Mucosa of descending colon (tissue), 3 donors: ENCODE data around the gene NPDC1. TPM values are rescaled to one million over a fixed set of nuclear protein-coding genes. Genes with fewer than 3 reads are reported as not detected.

ENCODE experiments used
- ATAC-seq: fragments of 200-7000 bp; cut with Tn5 transposase; one replicate; pipeline ENCODE4 v1.9.1; 2020; ENCODE audit warnings: mild to moderate bottlenecking, moderate library complexity
- DNase-seq, 3 donors: peaks; one replicate each; pipeline ENCODE4 v3.0.0-alpha.2; 2020
- H3K36me3 ChIP-seq: fragments of 200-600 bp; one replicate; pipeline ENCODE4 v1.8.0; 2021; ENCODE audit warnings: low read depth, mild to moderate bottlenecking
- H3K4me1 ChIP-seq: fragments of 200-600 bp; one replicate; pipeline ENCODE4 v1.8.0; 2021; ENCODE audit warnings: low read depth, mild to moderate bottlenecking
- H3K4me3 ChIP-seq: fragments of 200-600 bp; one replicate; pipeline ENCODE4 v1.8.0; 2021; ENCODE audit warnings: mild to moderate bottlenecking
- H3K9me3 ChIP-seq: fragments of 200-600 bp; one replicate; pipeline ENCODE4 v1.8.0; 2021; ENCODE audit warnings: mild to moderate bottlenecking
- CTCF ChIP-seq: fragments of 200-600 bp; IDR thresholded peaks from one replicate; pipeline ENCODE4 v1.8.0; 2022; ENCODE audit warnings: antibody characterized with exemption, mild to moderate bottlenecking
- intact Hi-C, 2 donors: fragments of 100-400 bp; cut with DNase I in 1 of 2; cut with micrococcal nuclease in 1 of 2; formaldehyde crosslinking; loops; one replicate each; pipeline versions ENCODE4 v1.11.0 to v1.11.1; 2022; cut with DNase I, micrococcal nuclease
- total RNA-seq, 3 donors: library from RNA; stranded (reverse); fragmentation: NEBNext Ultra II Directional in 2 of 3; extraction: Animal tissue kit (Norgen Biotek cat#: 25700) in 2 of 3; gene quantifications; one replicate each; pipeline versions ENCODE4 v1.2.1 to v1.2.4, GENCODE V29; 2021 to 2023
- donor health status: DM: no; HTN: no; CAD: no; lungs with moderate emphysema.
- donor health status: DM: no; HTN: no; CAD: no.
- donor health status: DM: no; HTN: yes; CAD: no.

Gene NPDC1
- total RNA-seq, 3 donors from 2014 or later, result 78.6 to 177 (median 83.0) TPM

DNA sequence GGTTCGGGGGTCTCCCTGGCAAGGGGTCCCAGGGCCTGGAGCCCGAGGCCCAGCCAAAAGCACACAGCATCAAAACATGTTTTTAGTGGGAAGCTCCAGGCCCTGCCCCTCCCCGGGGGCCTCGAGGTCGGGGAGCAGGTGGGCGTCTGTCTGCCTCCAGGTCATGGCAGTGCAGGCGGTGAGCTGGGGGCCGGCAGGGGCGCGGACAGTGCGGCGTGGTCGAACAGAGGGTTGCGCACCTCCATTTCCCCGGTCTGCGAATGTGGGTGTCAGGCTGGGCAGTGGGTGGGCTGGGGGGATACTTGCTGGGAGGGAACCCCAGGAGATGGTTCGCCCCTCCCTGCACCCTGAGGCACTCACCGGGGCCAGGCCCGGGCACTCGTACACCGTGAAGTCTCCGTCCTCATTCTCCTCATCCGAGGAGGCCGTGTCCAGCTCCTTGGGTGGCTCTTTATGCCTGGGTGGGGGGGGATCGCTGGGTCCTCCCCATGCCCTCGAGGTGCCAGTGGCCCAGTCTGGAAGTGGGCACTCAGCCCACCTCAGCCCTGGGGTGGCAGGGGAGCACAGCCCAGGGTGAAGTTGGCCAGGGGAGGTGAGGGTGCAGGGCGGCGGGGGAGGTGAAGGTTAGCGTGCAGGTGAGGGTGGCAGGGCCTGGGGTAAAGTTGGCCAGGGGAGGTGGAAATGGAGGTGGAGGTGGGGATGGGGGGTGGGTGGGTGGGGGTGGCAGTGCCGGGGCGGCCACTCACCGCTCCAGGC lies 6.2 kb downstream of the NPDC1 start:
- no peaks in the 10 kb centered on the region for H3K36me3 ChIP-seq
- peaks cover 19% of the 10 kb centered on the region for H3K4me1 ChIP-seq
- intact Hi-C loops, result no loop called here
- DNase-seq (no peak), ATAC-seq (no peak)
- no peaks in the 10 kb centered on the region for H3K9me3 ChIP-seq
- no peak overlapping the region for H3K4me3 ChIP-seq
- TF ChIP-seq CTCF, result no peak

GRCh38 chr9:137038916-137039315 lies 7.1 kb downstream of the NPDC1 start:
- Histone ChIP-seq H3K9me3 (no peaks in the 10 kb centered on the region), H3K4me3 (no peak overlapping the region), H3K4me1 (peaks cover 16% of the 10 kb centered on the region), H3K36me3 (no peaks in the 10 kb centered on the region)
- TF ChIP-seq CTCF, result no peak
- DNase-seq (no peak), ATAC-seq (no peak)
- intact Hi-C loops, result no loop called here

DNA sequence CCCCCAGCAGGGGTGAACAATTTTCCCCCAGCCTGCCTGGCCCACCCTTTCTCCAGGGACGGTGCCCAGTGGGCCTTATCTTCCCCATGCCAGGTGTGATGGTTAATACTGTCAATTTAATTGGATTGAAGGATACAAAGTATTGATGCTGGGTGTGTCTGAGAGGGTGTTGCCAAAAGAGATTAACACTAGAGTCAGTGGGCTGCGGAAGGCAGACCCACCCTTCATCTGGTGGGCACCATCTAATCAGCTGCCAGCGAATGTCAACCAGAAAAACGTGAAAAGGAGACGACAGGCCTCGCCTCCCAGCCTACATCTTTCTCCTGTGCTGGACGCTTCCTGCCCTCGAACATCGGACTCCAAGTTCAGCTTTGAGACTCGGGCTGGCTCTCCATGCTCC lies 8.5 kb downstream of the NPDC1 start:
- Histone ChIP-seq H3K9me3 (no peaks in the 10 kb centered on the region), H3K4me3 (no peak overlapping the region), H3K4me1 (peaks cover 14% of the 10 kb centered on the region), H3K36me3 (no peaks in the 10 kb centered on the region)
- no peak for ATAC-seq
- TF ChIP-seq CTCF, result no peak
- intact Hi-C loops, result no loop called here
- DNase-seq, result no peak

GRCh38 chr9:137037035-137037434 lies 8.9 kb downstream of the NPDC1 start:
- H3K36me3 ChIP-seq, result no peaks in the 10 kb centered on the region
- ATAC-seq (no peak), DNase-seq (no peak)
- H3K9me3 ChIP-seq, result no peaks in the 10 kb centered on the region
- no peak overlapping the region for H3K4me3 ChIP-seq
- TF ChIP-seq CTCF, result no peak
- intact Hi-C loops, result no loop called here
- peaks cover 14% of the 10 kb centered on the region for H3K4me1 ChIP-seq

DNA sequence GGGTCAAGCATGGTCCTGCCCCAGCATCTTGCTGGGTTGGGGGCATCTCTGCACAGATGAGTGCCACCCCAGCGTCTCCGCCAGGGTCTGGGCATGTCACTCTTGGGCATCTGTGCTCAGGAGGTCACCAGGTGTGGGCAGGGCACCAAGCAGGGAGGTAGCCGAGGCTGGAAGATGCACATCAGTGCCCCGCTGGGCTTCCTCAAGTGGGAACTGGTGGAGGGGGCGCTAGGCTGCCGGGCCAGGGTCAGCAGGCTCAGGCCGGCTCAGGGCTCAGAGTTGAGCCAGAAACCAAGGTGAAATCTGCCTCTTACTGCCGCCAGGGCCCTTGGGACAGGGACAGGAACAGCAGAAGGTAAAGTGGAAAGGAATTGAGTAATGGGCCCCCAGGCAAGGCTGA lies 10.0 kb downstream of the NPDC1 start:
- Histone ChIP-seq H3K36me3 (no peaks in the 10 kb centered on the region), H3K4me1 (peaks cover 20% of the 10 kb centered on the region), H3K9me3 (no peaks in the 10 kb centered on the region), H3K4me3 (no peak overlapping the region)
- TF ChIP-seq CTCF, result no peak
- DNase-seq (no peak), ATAC-seq (no peak)
- intact Hi-C loops, result no loop called here

- no peak for TF ChIP-seq CTCF
- DNase-seq (no peak), ATAC-seq (no peak)
- H3K9me3 ChIP-seq, result no peaks in the 10 kb centered on the region
- peaks cover 20% of the 10 kb centered on the region for H3K4me1 ChIP-seq
- H3K36me3 ChIP-seq, result no peaks in the 10 kb centered on the region
- intact Hi-C loops, result no loop called here
- H3K4me3 ChIP-seq, result no peak overlapping the region
Measured at GRCh38 chr9:137035507-137035834, 10.5 kb downstream of the NPDC1 start.
